ENCODE data around the gene GLT1D1. TPM values are rescaled to one million over a fixed set of nuclear protein-coding genes. Genes with fewer than 3 reads are reported as not detected.

GLT1D1 gene
- total RNA-seq, 6 experiments from 2014 or later = not detected

DNA sequence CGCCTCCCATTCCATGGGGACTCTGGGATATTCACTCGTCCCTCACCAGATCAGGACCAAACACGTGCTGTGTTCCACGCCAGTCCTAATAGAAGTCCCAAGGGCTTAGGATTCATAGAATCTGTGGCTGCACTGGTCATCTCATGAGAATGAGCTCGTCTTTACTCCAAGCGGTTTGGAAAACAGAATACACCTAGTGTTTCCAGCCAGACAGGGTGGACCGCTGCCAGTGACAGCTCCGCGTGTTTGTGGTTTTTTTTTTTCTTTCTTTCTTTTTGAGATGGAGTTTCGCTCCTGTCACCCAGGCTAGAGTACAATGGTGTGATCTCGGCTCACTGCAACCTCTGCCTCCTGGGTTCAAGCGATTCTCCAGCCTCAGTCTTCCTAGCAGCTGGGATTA is 75.1 kb downstream of the GLT1D1 start:
- Mint-ChIP-seq H3K4me1 (ENCODE audit: low read depth) (no peaks in the 10 kb centered on the region), H3K27ac (no peak overlapping the region), H3K36me3 (ENCODE audit: low read depth) (no peaks in the 10 kb centered on the region), H3K4me3 (no peak overlapping the region), H3K9me3 (peaks cover 26% of the 10 kb centered on the region), H3K27me3 (ENCODE audit: insufficient read depth) (no peaks in the 10 kb centered on the region)
- no peak for DNase-seq
- no peak for TF ChIP-seq CTCF (IDR thresholded peaks at IDR 0.05)

GRCh38 chr12:128929057-128929456 is 75.8 kb downstream of the GLT1D1 start:
- no peak overlapping the region for H3K4me3 Mint-ChIP-seq

GRCh38 chr12:128930606-128931005 is 77.3 kb downstream of the GLT1D1 start:
- no peak for DNase-seq
- Mint-ChIP-seq H3K9me3 (peaks cover 37% of the 10 kb centered on the region), H3K4me3 (no peak overlapping the region), H3K27me3 (ENCODE audit: insufficient read depth) (no peaks in the 10 kb centered on the region), H3K36me3 (ENCODE audit: low read depth) (no peaks in the 10 kb centered on the region), H3K27ac (no peak overlapping the region), H3K4me1 (ENCODE audit: low read depth) (no peaks in the 10 kb centered on the region)
- no peak for TF ChIP-seq CTCF (IDR thresholded peaks at IDR 0.05)

More at GRCh38 chr12:128929057-128929456, 75.8 kb downstream of the GLT1D1 start:
- no peaks in the 10 kb centered on the region for H3K27me3 Mint-ChIP-seq (ENCODE audit: insufficient read depth)
- no peak overlapping the region for H3K27ac Mint-ChIP-seq
- no peaks in the 10 kb centered on the region for H3K36me3 Mint-ChIP-seq (ENCODE audit: low read depth)
- H3K4me1 Mint-ChIP-seq (ENCODE audit: low read depth) = no peaks in the 10 kb centered on the region
- TF ChIP-seq CTCF (IDR thresholded peaks at IDR 0.05) = no peak
- DNase-seq = no peak
- peaks cover 32% of the 10 kb centered on the region for H3K9me3 Mint-ChIP-seq

DNA sequence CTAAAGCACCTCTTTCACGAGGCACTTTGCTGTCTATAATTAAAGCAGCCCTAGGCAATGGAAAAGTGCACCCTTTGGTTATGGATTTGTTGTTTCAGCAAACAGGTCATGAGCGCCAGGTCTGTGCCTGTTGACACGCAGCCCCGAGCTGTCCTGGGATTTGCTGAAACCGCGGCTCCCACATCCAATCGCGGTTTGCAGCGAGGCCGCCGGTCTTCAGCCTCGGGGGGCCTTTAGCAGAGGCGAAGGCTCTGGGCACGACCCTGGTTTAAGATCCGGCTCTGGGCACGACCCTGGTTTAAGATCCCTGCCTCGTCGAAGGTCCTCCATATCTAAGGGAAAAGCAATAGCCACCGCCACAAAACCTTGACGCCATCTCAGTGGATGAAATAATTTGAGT is 79.2 kb downstream of the GLT1D1 start:
- H3K27me3 Mint-ChIP-seq (ENCODE audit: insufficient read depth) = no peaks in the 10 kb centered on the region
- H3K36me3 Mint-ChIP-seq (ENCODE audit: low read depth) = no peaks in the 10 kb centered on the region
- no peak for TF ChIP-seq CTCF (IDR thresholded peaks at IDR 0.05)
- H3K4me3 Mint-ChIP-seq = no peak overlapping the region
- H3K4me1 Mint-ChIP-seq (ENCODE audit: low read depth) = no peaks in the 10 kb centered on the region
- no peak for DNase-seq
- no peak overlapping the region for H3K27ac Mint-ChIP-seq
- H3K9me3 Mint-ChIP-seq = peaks cover 32% of the 10 kb centered on the region

DNA sequence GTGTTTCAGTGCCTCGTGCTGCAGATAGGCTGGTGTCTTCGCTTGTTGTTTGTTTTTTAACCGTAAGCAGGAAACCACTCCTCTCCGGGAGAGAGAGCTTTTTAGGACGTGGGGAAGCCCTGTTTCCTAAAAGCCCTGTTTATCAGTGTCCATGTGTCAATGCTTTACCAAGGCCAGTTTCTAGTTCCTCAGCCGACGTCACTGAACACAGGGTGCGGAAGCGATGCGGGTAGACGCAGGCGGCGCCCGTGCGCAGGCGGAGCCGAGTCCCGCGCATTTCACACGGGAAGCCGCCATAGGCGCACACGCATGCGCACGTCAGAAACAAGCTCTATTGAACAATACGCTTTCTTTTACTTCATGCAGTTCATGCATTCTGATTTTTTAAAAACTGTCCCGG is 79.8 kb downstream of the GLT1D1 start:
- Mint-ChIP-seq H3K4me3 (no peak overlapping the region), H3K9me3 (peaks cover 32% of the 10 kb centered on the region), H3K4me1 (ENCODE audit: low read depth) (no peaks in the 10 kb centered on the region), H3K36me3 (ENCODE audit: low read depth) (no peaks in the 10 kb centered on the region), H3K27me3 (ENCODE audit: insufficient read depth) (no peaks in the 10 kb centered on the region), H3K27ac (no peak overlapping the region)
- DNase-seq = no peak
- no peak for TF ChIP-seq CTCF (IDR thresholded peaks at IDR 0.05)

DNA sequence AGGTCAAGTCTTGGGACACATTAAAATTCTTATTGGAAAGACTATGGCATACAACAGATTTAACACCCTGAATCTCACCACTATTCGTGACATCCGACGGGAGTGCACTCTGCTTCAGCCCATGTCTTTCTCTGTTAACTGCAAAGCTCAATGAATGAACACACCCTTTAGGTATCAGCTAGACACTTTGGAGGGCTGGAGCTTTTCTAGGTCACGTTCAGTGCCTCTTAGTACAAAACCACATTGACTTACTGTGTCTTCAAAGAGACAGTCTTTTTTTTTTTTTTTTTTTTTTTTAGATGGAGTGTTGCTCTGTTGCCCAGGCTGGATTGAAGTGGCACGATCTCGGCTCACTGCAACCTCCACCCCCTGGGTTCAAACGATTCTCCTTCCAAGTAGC is 80.6 kb downstream of the GLT1D1 start:
- Mint-ChIP-seq H3K9me3 (peaks cover 32% of the 10 kb centered on the region), H3K27me3 (ENCODE audit: insufficient read depth) (no peaks in the 10 kb centered on the region), H3K27ac (no peak overlapping the region), H3K36me3 (ENCODE audit: low read depth) (no peaks in the 10 kb centered on the region), H3K4me3 (no peak overlapping the region), H3K4me1 (ENCODE audit: low read depth) (no peaks in the 10 kb centered on the region)
- TF ChIP-seq CTCF (IDR thresholded peaks at IDR 0.05) = no peak
- DNase-seq = no peak

Data from HFFc6 (cell line).